ENCODE data around the gene SKAP2. TPM values are rescaled to one million over a fixed set of nuclear protein-coding genes. Genes with fewer than 3 reads are reported as not detected.

SKAP2 gene
- total and polyA plus RNA-seq, 2 donors (not counting 3 experiments of a cell fraction or from before 2014, with no cell fraction given): 4.0 to 27.6 TPM

DNA sequence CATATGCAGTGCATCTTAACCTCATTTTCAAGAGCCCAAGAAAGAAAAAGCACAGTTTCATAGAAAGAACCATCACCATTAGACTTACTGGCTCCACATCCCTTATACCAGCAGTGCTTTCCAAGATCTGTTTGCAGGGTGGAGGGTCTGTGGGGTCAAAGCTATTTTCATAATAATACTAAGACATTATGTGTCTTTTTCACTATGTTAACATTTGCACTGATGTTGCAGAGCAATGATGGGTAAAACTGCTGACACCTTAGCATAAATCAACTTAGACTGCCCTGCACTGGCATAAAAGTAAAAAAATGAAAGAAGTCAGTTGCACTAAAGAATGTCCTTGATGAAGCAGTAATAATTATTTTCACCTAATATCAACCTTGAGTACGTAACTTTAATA is 166.2 kb downstream of the SKAP2 start:
- Histone ChIP-seq H3K27ac (ENCODE audit: insufficient read depth, low read depth, low read length) (no peak overlapping the region), H3K9ac (replicated peaks; ENCODE audit: extremely low read depth, insufficient read depth, low read length) (no peak overlapping the region), H2AFZ (ENCODE audit: low read depth, low read length) (no peak overlapping the region), H3K4me3 (replicated peaks in 1 of 3; ENCODE audit: insufficient read depth in 1 of 3, low read depth in 1 of 3, low read length in 3 of 3) (no peak overlapping the region), H3K27me3 (ENCODE audit: control insufficient read depth in 2 of 2, insufficient read depth in 2 of 2, low read length in 2 of 2) (no peaks in the 10 kb centered on the region), H3K36me3 (ENCODE audit: control insufficient read depth in 2 of 2, extremely low read depth in 1 of 2, insufficient read depth in 2 of 2, low read length in 2 of 2) (no peaks in the 10 kb centered on the region), H4K20me1 (replicated peaks; ENCODE audit: control insufficient read depth, extremely low read depth, insufficient read depth, low read length) (no peaks in the 10 kb centered on the region), H3K79me2 (ENCODE audit: control insufficient read depth, insufficient read depth, low read length) (no peaks in the 10 kb centered on the region), H3K4me2 (ENCODE audit: insufficient read depth, low read length) (no peak overlapping the region), H3K4me1 (ENCODE audit: control insufficient read depth, extremely low read depth, insufficient read depth, low read length) (no peaks in the 10 kb centered on the region), H3K9me1 (replicated peaks; ENCODE audit: control insufficient read depth, extremely low read depth, insufficient read depth, low read length) (no peaks in the 10 kb centered on the region), H3K9me3 (replicated peaks; ENCODE audit: control insufficient read depth, insufficient read depth, low read length) (no peaks in the 10 kb centered on the region)
- dilution Hi-C loops (cut with MboI; ENCODE audit: extremely low pct_ligation_motif_present, low sequenced_read_pairs) (no loop called here), intact Hi-C loops (cut with micrococcal nuclease) (no loop called here)
- ChIA-PET POLR2A (no interaction called here), CTCF (interaction anchor here (1.3 kb wide), 1 partner anchor 9 kb away, joined by 4 read pairs; no protein-coding TSS in a partner anchor)
- DNase-seq (ENCODE audit: low read depth, low spot score): no peak
- TF ChIP-seq, protein P1, sequence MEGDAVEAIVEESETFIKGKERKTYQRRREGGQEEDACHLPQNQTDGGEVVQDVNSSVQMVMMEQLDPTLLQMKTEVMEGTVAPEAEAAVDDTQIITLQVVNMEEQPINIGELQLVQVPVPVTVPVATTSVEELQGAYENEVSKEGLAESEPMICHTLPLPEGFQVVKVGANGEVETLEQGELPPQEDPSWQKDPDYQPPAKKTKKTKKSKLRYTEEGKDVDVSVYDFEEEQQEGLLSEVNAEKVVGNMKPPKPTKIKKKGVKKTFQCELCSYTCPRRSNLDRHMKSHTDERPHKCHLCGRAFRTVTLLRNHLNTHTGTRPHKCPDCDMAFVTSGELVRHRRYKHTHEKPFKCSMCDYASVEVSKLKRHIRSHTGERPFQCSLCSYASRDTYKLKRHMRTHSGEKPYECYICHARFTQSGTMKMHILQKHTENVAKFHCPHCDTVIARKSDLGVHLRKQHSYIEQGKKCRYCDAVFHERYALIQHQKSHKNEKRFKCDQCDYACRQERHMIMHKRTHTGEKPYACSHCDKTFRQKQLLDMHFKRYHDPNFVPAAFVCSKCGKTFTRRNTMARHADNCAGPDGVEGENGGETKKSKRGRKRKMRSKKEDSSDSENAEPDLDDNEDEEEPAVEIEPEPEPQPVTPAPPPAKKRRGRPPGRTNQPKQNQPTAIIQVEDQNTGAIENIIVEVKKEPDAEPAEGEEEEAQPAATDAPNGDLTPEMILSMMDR (IDR thresholded peaks at IDR 0.05; ENCODE audit: extremely low read depth in 1 of 2, insufficient read depth in 1 of 2, low read depth in 1 of 2, low read length in 2 of 2): no peak
- no peak for TF ChIP-seq GATA2 (IDR thresholded peaks at IDR 0.05; ENCODE audit: insufficient read depth, insufficient read length, low read depth, low read length)
- no peak for TF ChIP-seq EZH2 (IDR thresholded peaks at IDR 0.05; ENCODE audit: borderline replicate concordance, low read depth, low read length, severe bottlenecking)
- TF ChIP-seq JUN (IDR thresholded peaks at IDR 0.05; ENCODE audit: borderline replicate concordance, insufficient read depth, insufficient read length, low read depth): no peak
- BruUV-seq (replicated peaks): no TSS peak
- FAIRE-seq: no peak

- ChIA-PET POLR2A (no interaction called here), CTCF (no interaction called here)
- no peak overlapping the region for H3K4me3 ChIP-seq (replicated peaks in 1 of 3; ENCODE audit: insufficient read depth in 1 of 3, low read depth in 1 of 3, low read length in 3 of 3)
- DNase-seq (ENCODE audit: low read depth, low spot score): no peak
- H3K9me1 ChIP-seq (replicated peaks; ENCODE audit: control insufficient read depth, extremely low read depth, insufficient read depth, low read length): no peaks in the 10 kb centered on the region
- TF ChIP-seq, protein P1 (IDR thresholded peaks at IDR 0.05; ENCODE audit: extremely low read depth in 1 of 2, insufficient read depth in 1 of 2, low read depth in 1 of 2, low read length in 2 of 2): no peak
- TF ChIP-seq MAX (IDR thresholded peaks at IDR 0.05; ENCODE audit: insufficient read depth, insufficient read length) (no peak), FOS (IDR thresholded peaks at IDR 0.05; ENCODE audit: borderline replicate concordance, insufficient read depth, low read length) (no peak), MYC (IDR thresholded peaks at IDR 0.05; ENCODE audit: low read depth, low read length) (no peak), POLR2A (IDR thresholded peaks at IDR 0.05; ENCODE audit: low read depth, low read length) (no peak), POLR2AphosphoS5 (IDR thresholded peaks at IDR 0.05; ENCODE audit: insufficient read depth, low read depth, low read length) (no peak), EZH2 (IDR thresholded peaks at IDR 0.05; ENCODE audit: borderline replicate concordance, low read depth, low read length, severe bottlenecking) (no peak), GATA2 (IDR thresholded peaks at IDR 0.05; ENCODE audit: insufficient read depth, insufficient read length, low read depth, low read length) (no peak), JUN (IDR thresholded peaks at IDR 0.05; ENCODE audit: borderline replicate concordance, insufficient read depth, insufficient read length, low read depth) (no peak)
- BruUV-seq (replicated peaks): no TSS peak
- H4K20me1 ChIP-seq (replicated peaks; ENCODE audit: control insufficient read depth, extremely low read depth, insufficient read depth, low read length): no peaks in the 10 kb centered on the region
- intact Hi-C loops (cut with micrococcal nuclease): no loop called here
- peaks cover 5% of the 10 kb centered on the region for H3K4me1 ChIP-seq (ENCODE audit: control insufficient read depth, extremely low read depth, insufficient read depth, low read length)
- no peak overlapping the region for H3K9ac ChIP-seq (replicated peaks; ENCODE audit: extremely low read depth, insufficient read depth, low read length)
- no peaks in the 10 kb centered on the region for H3K79me2 ChIP-seq (ENCODE audit: control insufficient read depth, insufficient read depth, low read length)
- no peak overlapping the region for H3K4me2 ChIP-seq (ENCODE audit: insufficient read depth, low read length)
- no peak overlapping the region for H2AFZ ChIP-seq (ENCODE audit: low read depth, low read length)
- dilution Hi-C loops (cut with MboI; ENCODE audit: extremely low pct_ligation_motif_present, low sequenced_read_pairs): no loop called here
- no peaks in the 10 kb centered on the region for H3K27me3 ChIP-seq (ENCODE audit: control insufficient read depth in 2 of 2, insufficient read depth in 2 of 2, low read length in 2 of 2)
- no peaks in the 10 kb centered on the region for H3K9me3 ChIP-seq (replicated peaks; ENCODE audit: control insufficient read depth, insufficient read depth, low read length)
- no peaks in the 10 kb centered on the region for H3K36me3 ChIP-seq (ENCODE audit: control insufficient read depth in 2 of 2, extremely low read depth in 1 of 2, insufficient read depth in 2 of 2, low read length in 2 of 2)
- no peak for FAIRE-seq
- H3K27ac ChIP-seq (ENCODE audit: insufficient read depth, low read depth, low read length): no peak overlapping the region
Observed at GRCh38 chr7:26696978-26697377, 167.4 kb downstream of the SKAP2 start.
